Upper lobe of left lung (tissue), 4 donors: Measurements from ENCODE around the gene VCPKMT.

Source experiments
- CTCF ChIP-seq, 6 experiments: fragments of 450-650 bp in 4 of 6; fragments of 200-600 bp in 2 of 6; sonication (generic) in 2 of 6; IDR thresholded peaks; one replicate each; pipeline ENCODE4 v1.5.1; 2016 to 2019; ENCODE audit warnings: antibody characterized with exemption in 6 of 6
- POLR2A ChIP-seq, 4 donors: fragments of 450-650 bp; IDR thresholded peaks; one replicate each; pipeline ENCODE4 v1.5.1; 2016 to 2017; ENCODE audit warnings: antibody characterized with exemption in 4 of 4, mild to moderate bottlenecking in 2 of 4
- POLR2AphosphoS5 ChIP-seq, 2 donors: sonication (generic); formaldehyde crosslinking; IDR thresholded peaks; one replicate each; pipeline ENCODE4 v1.5.1; 2017; ENCODE audit warnings: antibody characterized with exemption in 2 of 2

DNA sequence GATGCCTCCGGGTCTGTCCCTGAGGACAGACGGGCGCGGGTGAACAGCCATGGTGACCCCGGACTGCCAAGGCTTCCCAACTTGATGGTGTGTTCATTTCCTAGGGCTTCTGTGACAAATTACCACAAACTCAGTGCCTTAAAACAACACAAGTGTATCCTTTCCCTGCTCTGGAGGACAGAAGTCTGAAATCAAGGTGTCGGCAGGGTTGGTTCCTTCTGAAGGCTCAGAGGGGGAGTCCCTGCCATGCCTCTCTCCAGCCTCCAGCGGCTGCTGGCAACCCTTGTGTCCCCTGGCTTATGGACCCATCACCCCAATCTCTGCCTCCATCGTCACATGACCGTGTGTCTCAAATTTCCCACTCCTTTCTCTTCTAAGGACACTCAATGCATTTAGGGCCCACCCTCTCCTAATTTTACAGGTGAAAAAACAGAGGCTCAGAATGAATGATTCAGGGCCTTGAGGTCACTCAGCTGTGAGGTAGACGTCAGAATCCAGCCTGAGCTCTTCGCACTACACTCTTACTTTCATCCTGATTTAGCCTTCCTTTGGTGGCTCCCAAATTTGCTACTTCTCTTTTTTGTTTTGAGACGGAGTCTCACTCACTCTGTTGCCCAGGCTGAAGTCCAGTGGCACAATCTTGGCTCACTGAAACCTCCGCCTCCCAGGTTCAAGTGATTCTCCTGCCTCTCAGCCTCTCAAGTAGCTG, 45.4 kb downstream of the VCPKMT start:
- TF ChIP-seq POLR2AphosphoS5 (IDR thresholded peaks at IDR 0.05) (no peak), CTCF (IDR thresholded peaks at IDR 0.05) (no peak), POLR2A (IDR thresholded peaks at IDR 0.05) (no peak)
